GM18861 (cell line): Measurements from ENCODE around the gene CCT3.
"Not testable (repeated sequence)": the region's sequence is repeated elsewhere in the genome, so short reads cannot be mapped to it uniquely, and the experiment has no call there.

Source experiments
- ATAC-seq: cut with Tn5 transposase; IDR thresholded peaks from one replicate; pipeline ENCODE4 v1.9.1; 2021; ENCODE audit not compliant: unreplicated experiment

The CCT3 gene

DNA sequence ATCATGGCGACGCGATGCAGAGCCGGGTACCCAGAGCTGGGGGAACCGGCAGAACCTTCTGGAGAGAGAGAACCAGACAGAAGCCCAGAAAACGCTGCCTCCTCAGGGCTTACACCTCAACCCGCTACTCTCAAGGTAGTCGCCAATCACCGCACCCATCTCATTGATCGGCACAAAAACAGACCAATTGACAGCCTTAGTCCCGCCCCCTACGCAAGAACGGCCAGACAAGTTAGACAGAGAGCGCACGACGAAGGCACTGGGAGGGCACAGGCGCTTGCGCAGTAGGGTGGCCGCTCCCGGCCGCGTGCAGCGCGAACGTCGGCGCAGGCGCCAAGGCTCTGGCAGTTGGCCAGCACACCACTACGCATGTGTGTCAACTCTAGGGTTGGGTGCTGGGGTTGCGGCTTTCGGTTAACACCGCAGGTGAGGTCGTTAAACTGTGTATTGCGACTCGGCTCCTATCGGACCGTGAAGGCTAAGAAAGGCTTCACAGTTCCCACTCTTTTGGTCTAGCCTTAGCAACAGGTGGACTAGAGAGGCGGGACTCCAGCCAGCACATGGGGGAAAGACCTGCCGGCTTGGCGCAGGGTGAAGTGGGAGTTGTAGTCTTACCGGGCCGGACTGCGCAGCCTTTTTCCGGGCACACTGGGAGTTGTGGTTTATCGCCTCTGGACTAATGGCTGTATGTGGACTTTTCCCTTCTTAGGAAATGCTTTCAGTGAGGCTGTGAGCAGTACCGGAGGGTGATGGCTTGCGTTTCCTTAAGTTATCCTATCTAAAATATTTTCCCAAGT, at the start of gene CCT3, which contains the start of gene TSACC:
Gene CCT3, minus strand, starts transcription at position 113 of the 797 bp plus-strand sequence. Its CDS starts 108 bp downstream, at position 5.
Gene TSACC, plus strand, starts transcription at position 347 of the 797 bp plus-strand sequence. CDS start 1,232 bp downstream, outside the sequence.
- ATAC-seq, result peak; percentile 86

DNA sequence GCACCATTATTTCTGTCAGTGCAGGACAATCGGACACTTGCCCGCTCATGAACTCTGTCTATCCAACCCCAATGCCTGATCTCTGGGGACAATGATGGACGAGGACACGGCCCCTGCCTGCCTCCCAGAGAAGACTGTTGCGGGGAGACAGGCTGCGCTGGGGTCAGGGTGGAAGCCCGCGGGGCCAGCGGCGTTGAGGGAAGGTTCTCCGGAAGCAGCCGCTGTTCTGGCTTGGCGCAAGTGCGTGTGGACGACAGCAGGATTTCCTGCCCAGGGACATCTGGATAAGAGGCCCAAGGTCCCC, 49.7 kb upstream of the CCT3 start:
- ATAC-seq, result no peak

DNA sequence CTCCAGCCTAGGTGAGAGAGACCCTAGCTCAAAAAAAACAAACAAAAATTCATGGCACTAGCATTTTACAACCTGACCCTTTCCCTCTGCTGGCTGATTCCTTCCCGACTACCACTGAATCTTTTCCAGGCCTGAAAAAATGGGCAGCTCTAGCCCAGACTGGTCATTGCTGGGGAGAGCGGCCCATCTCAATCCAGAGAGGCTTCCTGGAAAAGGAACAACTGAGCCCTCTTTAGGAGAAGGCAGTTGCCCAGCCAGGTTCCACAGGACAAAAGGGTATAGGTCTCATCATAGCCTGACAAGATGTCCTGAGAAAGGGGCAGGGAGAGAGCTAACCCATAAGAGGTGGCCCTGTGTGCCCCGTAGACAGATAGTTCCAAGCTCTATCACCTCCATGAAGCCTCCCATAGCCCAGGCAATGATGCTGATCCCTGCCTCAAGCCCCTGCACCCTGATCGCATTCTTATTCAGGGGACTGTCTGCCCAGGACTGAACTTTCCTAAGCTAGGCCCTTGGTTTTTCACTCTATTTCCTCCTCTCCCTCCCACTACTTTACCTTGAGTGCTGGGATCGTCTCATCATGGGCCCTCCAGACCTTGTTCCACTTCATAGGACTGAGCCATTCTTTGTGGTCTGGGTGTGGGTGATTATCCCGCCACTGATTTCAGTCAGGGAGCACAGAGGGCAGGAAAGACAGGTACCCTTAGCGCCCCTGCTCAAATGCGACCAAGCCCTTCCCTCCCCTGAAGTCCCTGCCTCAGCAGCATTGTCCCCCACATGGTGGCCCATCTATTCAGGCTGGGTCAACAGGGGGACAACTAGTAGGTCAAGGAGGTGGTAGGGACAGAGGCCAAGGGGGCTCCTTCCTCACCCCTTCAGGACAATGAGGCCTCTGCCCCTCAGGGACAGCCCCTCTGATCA, 49.1 kb upstream of the CCT3 start:
- no peak for ATAC-seq

DNA sequence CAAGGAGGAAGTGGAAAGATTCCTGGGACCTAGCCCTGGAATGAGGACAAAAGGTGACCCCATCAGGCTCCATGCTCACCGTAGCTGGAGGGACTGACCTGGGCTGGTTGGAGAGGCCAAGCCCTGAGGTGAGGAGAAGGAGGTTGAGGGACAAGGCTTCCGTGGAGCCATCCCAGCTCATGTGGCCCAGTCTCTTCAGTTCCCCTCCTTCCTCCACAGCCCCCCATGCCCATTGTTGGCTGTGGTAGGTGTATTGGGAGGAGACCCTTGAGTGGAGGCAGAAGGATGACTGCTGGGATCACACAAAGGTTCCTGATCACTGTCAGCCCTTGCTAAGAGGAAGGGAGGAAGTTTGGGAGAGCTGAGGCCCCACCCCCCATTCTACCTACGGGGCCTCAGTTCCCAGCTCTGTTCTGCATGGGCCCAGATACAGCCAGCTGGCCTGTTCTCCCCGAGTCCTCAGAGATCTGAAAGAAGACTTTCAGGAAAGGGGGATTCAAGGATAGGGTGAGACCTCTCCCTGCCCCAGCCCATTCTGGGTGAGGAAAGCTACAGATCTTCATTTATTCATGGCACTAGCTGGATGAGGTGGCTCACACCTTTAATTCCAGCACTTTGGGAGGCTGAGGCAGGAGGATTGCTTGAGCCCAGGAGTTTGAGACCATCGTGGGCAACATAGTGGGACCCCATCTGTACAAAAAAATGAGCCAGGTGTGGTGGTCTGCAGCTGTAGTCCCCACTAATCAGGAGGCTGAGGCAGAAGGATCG, 48.2 kb upstream of the CCT3 start:
- ATAC-seq, result no peak

DNA sequence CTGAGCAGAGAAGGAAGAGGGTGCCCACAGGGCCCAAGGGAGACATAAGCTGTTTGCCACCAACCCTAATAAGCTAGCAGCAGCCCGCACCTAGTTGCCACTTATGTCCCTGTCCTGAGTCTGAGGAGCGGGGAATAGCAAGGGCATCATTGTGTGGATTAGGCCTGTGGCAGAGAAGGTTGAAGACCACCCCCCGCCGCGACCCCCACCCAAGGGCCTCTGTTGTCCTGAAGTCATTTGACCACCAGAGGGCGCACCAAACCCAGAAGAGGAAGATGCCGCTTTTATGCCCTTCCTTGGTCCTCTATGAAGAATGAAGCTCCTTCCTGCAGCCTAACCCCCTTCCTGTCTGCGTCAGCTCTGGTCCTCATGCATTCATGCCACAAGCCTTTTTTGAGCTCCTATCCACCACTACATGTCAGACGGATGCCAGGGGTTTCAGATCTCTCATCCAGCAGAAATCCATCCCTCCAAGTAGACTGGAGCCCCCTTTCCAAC, 47.5 kb upstream of the CCT3 start:
- no peak for ATAC-seq

DNA sequence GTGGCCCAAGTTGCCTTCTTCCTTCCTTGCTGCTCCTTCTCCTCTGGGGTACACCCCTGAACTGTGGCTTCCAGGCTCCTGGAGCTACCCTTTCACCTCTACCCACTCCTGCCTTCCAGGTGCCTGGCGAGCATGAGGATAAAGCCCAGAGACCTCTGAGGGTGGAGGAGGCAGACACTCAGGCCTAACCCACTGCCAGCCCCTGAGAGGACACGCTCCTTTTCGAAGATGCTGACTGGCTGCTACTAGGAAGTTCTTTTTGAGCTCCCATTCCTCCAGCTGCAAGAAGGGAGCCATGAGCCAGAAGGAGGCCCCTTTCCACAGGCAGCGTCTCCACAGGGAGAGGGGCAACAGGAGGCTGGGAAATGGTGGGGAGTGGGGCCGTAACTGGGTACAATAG, 46.6 kb upstream of the CCT3 start:
- no peak for ATAC-seq

DNA sequence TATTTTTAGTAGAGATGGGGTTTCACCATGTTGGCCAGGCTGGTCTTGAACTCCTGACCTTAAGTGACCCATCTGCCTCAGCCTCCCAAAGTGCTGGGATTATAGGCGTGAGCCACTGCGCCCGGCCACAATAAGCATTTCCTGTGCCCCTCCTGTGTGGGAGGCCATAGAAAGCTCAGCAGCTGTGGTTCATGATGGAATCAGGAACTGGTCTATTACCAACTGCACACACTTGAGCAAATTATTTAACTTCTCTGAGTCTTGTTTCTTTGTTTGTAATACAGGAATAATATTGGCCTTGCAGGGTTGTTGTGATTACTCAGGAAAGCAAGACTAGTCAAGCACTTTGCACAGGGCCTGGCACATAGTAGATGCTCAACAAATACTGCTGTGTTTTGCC, 45.9 kb upstream of the CCT3 start:
- ATAC-seq, result no peak

DNA sequence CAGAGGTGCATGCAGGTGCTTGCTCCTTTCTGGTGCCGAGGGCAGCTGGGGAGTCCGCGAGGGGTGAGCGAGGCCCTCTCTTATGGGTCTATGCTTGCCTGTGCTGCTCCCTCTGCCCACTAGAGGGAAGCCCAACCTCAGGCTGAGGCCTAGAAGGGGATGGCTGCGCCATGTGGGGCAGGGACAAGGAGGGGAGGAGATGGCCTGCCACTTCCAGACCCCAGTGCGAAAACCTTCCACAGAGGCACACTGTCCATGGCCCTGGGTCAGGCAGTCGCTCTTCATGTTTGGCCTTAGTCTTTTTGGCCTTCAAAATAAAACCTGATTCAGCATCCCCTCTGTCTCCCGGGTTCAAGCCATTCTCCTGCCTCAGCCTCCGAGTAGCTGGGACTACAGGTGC, 44.9 kb upstream of the CCT3 start:
- ATAC-seq, result no peak

DNA sequence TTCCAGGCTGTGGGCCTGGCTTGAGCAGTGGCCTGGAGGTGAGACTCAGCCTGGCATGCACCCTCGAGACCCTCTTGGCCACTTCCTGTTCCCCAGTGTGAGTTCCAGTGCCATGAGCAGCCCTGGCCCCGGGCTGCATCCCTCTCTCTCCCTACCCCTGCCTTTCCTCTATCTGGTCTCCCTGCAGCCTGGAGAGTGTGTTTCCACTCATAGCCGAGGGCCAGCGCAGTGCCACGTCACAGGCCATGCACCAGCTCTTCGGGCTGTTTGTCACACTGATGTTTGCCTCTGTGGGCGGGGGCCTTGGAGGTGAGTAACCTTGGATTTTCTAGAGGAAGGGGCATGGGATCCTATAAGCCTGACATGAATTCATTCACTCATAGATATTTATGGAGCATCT, 44.5 kb upstream of the CCT3 start:
- no peak for ATAC-seq

DNA sequence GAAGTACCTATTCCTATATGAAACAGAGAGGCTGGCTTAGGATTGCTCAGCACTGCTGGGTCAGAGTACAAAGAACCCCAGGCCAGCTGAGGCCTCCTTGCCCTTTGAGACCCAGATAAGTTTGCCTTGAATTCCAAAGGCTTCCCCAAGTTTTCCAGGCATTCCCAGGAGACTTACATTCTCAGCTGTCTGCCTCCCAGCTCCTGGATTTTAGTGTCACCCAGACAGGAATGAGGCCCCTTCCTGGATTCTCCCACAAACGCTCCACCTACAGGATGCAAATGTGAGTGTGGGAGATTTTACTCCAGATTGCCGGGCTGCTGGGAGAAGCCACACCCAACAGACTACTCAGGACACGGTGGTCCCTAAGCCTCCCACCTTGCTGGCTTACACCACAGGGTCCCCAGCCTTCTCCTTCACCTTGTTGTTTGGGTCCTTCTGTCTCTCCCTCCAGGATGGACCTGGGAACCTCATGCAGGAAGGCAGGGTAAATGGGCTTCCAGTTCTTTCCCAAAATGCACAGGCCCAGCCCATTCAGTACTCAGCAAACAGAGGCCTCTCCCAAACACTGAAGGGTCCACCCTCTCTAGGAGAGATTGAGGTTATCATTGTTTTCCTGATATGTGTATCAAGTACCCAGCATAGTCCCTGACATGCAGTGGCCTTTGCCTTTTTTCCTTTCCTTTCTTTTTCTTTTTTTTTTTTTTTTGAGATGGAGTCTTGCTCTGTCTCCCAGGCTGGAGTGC, 41.5 kb upstream of the CCT3 start:
- no peak for ATAC-seq

DNA sequence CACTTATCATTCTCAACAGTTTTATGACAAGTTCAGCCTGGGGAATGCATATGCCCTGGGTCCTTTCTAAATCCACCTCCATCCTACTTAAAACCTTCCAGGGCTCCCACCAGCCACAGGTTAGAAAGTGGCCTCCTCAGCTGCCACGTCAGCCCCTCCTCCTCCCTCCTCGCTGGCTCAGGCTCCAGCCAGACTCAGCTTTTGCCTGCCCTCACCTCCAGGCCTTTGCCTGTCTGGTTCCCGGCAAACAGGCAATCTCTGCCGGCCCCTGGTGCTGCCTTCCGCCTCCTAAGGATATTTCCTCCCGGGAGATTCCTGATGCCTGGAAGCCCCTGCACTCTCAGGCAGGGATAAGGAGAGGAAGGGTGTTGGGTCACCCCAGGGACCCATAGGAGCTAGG, 40.5 kb upstream of the CCT3 start:
- no peak for ATAC-seq

DNA sequence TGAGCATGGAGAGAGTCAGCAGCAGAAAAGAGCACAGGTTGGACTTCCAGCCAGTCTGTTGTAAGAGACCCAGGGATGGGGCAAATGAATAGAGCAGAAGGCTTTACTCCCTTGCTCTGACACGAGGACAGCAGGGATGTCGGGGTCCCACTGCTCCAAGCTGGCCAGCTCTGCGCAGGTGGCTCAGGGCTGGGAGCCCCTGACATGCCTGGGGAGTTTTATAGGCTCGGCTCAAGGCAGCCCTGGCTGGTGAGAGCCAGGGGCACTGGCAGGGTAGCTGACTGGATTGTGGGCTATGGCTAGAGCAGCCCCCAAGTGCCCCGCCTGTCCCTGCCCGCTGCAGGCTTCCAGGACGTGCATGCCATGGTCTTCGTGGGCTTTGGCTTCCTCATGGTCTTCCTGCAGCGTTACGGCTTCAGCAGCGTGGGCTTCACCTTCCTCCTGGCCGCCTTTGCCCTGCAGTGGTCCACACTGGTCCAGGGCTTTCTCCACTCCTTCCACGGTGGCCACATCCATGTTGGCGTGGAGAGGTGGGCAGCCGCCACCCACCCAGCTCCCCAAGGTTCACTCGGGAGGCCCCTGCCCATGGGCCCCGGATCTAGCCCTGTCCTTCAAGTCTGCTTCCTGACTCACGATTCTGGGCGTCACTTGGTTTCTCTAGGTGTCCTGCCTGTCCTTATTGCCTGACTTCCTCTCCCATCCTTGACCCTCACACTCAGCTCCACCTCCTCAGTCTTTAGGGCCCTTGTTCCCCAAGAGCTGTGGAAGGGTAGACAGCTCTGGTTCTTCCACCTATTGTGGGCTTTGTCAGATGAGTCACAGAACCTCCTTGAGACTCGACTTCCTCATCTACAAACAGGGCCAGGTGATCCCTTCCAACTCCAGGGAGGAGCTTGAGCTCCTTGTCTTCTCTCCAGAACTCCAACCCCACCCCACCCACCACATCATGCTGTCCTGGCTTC, 39.1 kb upstream of the CCT3 start:
- ATAC-seq, result no peak

DNA sequence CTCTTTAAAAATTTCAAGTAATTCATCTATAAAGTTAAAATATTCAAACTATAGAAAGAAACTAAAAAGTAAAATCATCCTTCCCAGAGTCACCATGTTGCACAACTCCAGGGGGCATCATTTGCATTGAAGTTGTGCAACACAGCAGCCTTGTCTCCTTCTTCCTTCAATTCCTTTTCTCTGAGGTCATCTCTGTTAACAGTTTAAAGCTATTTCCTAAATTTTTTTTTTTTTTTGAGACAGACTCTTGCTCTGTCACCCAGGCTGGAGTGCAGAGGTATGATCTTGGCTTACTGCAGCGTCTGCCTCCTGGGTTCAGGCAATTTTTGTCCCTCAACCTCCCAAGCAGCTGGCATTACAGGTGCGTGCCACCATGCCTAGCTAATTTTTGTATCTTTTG, 38.1 kb upstream of the CCT3 start:
- no peak for ATAC-seq

DNA sequence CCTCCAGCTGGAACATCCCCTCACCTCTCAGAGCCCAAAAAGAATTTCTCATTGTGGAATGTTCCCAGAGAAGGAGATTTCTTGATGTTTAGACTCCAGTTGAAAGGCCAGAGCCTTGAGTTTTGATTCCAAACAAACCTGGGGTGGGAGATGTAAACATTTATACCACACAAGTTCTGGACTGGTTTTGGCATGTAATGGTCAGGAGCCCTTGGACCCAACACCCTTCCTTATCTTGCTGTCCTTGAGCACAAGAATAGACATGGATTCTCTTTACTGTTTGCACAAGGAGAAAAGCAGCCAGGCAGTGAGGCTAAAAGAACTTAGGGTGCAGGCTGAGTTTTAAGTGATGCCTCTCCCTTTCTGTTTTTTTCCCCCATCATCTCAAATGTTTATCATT, 35.5 kb upstream of the CCT3 start:
- no peak for ATAC-seq

DNA sequence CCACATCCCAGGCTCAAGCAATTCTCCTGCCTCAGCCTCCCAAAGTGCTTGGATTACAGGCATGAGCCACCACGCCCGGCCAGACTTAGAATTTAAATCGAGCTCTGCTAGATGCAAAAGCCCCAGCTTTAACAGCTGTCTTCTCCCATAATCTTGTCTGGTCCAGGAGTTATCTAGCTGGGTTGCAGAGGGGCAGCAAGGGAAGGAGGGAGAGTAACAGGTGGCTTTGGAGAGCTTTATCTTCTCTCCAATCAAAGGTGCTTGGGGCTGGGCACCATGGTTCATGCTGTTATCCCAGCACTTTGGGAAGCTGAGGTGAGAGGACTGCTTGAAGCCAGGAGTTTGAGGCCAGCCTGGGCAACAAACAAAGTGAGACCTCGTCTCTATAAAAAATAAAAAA, 34.8 kb upstream of the CCT3 start:
- ATAC-seq, result no peak

DNA sequence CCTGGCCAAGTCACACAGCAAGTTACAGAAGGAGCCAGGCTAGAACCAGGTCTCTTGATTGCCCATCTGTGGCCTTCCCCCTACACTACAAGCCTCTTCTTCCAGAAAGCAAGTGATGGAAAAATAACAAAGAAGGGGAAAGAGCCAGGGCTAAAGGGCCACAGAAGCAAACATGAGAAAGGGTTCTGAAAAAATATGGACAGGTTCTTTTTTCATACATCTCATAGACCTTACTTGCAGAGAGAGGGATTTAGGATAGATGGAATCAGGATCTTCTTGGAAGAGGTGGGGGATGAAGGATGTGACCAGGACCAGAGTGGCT, 34.1 kb upstream of the CCT3 start:
- no peak for ATAC-seq

DNA sequence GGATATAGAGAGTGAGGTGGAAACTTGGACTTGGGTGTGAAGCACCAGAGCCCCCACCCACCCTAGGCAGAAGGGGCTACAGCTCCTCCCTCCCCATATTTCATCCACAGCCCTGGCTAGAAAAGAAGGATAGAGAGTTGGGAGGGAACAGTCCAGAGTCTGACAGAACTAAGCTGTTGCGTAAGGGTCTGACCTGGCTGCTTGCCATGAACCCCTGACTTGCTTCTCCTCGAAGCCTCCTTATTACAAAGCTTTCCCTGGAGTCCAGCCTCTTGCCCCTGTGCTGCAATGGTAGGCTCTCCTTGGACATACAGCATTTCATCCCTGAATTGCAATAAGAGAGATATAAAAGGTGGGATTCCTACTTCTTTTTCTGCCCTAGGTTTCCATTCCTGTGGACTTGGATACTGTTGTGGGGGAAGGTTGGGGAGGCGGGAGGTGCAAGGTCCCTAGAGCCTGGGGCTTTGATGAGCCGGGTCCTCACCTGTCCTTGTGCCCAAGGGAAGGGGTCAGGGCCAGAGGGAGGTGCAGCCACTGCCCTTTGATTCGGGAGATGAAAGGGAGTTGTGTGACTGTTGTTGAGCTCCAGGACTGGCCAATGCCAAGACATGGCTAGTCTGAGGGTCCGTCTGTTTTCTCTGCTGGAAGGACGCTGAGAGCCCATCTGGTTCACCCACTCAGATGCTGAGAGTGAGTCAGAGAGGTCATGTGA, 33.6 kb upstream of the CCT3 start:
- no peak for ATAC-seq

DNA sequence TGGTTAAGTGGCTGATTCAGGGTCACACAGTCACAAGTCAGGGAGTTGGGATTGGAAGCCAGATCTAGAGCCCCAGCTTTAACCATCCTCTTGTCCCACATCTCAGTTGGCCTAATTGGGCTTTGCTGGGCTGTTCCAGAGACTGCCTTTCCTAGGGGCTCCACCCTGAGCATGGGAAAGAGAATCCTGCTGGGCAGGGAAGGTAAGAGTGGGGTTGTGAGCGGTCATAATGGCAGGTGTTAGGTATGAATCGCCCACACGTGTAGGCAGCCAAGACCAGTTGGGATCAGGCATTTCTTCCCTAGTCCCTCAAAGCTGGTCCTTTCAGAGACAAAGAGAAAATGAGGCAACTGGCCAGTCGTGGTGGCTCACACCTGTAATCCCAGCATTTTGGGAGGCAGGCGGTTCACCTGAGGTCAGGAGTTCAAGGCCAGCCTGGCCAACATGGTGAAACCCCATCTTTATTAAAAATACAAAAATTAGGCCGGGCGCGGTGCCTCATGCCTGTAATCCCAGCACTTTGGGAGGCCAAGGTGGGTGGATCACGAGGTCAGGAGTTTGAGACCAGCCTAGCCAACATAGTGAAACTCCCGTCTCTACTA, 31.7 kb upstream of the CCT3 start:
- not testable (repeated sequence) for ATAC-seq
